ENCODE measurements around the gene RUSF1.

DNA sequence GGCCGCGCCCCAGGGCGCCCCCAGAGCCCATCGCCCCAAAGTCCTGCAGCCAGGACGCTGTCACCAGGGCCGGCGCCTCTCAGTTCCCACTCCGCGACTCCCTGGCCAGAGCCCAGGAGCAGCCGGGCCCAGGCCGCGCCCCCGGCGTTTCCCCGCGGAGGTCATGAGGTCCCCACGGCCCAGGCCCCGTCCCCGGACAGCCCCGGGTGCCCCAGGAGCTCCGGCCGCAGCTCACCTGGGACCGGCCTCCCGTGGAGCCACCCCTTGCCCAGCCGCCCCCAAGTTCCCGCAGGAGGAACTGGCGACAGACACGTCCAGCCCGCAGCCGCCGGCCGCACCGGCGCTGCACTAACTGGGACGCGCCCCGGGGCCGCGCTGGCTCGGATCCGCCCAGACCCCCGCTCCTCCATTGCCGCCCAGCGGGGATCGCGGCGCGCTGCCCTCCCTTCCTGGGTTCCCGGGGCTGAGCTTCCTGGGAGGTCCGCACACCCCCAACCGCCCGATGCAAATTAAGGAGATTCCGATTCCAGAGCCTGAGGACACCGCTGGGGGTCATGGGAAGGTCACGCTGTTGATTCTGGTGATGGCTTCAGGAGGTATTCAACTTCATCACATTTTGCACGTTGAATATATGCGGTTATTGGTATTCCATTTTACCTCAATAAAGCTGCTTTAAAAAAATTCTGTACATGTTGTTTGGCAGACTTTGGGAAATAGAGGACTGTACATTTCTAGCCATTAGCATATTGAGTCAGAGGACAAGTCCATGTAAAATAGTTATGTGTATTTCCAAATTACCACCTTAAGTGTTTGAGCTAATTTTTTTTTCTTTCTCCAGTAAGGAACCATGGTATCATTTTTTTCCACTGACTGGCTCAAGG lies 29.4 kb upstream of the RUSF1 start:
- TF ChIP-seq POLR2A (IDR thresholded peaks at IDR 0.05; ENCODE audit: low read length) (no peak), GATA1 (IDR thresholded peaks at IDR 0.05; ENCODE audit: low read depth, low read length) (no peak)

All from erythroblast (primary cell).